ENCODE data around the gene CHURC1.

Gene CHURC1

DNA sequence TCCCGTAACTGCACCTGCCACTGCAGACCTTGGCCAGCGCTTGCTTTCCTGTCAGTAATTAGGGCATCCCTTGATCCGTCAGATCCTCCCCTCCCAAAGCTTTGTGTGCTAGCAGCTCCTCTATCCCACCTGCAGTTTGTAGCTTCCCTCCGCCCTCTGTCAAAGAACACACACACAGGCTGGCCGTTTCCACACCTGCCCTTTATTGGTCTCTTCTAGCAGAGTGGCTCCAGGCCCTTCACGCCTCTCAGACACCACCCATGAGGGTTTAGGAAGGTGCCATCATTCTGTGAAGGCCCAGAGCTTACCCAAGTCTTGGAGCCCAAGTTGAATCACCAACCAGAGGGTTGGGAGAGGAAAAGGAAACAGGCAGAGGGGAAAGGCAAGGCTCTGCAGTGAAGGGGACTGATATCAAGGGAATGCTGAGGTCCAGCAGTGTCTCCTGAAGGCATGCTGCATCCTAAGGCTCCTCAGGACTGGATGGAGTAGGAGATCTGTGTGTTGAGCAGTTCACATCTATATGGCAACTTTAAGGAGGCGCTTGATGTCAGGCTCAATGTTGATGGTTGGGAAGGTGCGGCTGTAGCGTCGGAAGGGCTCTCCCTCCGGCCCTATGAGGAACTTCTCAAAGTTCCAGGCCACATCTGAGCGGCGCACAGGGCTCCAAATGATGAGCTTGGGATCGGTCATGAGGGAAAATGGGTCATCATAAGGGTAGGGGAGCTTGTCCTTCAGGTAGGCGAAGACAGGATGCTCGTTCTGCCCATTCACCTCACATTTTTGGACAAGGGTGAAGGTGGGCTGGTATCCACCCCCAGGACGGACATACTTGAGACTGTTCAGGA, 24.9 kb downstream of the CHURC1 start:
- no peak for TF ChIP-seq GATA1 (IDR thresholded peaks at IDR 0.05; ENCODE audit: low read depth, low read length)
- no peak for TF ChIP-seq POLR2A (IDR thresholded peaks at IDR 0.05; ENCODE audit: low read length)
- no peak for DNase-seq

DNA sequence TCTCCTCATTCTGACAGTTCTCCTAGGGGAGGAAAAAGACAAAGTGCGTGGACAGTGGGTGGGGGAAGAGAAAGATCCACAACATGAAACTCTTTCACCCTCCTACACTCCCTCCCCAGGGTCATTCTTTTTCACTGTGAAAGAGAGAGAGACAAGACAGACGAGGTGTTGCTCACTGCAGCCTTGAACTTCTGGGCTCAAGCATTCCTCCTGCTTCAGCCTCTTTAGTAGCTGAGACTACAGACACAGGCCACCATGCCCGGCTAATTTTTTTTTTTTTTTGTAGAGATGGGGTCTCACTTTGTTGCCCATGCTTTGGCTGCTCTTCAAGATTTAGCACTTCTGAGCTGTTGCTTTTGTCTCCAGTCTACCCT, 25.5 kb downstream of the CHURC1 start:
- no peak for DNase-seq
- TF ChIP-seq GATA1 (IDR thresholded peaks at IDR 0.05; ENCODE audit: low read depth, low read length) = no peak
- TF ChIP-seq POLR2A (IDR thresholded peaks at IDR 0.05; ENCODE audit: low read length) = no peak

GRCh38 chr14:64940336-64940910, 26.2 kb downstream of the CHURC1 start:
- TF ChIP-seq POLR2A (IDR thresholded peaks at IDR 0.05; ENCODE audit: low read length) (no peak), GATA1 (IDR thresholded peaks at IDR 0.05; ENCODE audit: low read depth, low read length) (no peak)
- no peak for DNase-seq

DNA sequence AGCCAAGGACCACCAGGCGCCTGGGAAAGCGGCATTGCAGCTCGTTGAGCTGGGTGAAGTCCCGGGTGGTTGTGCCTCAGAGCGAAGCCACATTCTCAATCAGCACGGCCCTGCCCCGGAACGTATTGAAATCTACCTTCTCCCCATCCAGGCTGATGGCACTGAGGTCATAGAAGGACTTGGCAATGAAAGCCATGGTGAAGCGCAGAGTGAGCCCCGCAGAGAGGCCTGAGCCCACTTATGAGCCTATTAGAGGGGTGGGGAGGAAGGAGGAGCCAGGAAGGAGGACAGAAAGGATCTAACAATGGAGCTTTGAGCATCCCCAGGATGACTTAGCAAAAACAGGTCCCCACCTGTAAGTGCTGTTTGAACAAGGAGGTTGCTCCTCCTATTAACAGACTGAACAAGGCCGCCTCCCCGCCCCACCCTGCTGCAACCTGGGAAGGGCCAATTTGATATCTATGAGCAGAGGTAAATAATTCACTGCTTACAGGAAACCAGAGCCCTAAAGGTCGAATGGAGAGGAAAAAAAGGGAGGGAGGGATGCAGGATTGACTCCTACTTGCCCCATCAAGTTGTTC, 28.4 kb downstream of the CHURC1 start, which contains the start of gene GPX2:
GPX2 (minus strand) TSS at position 215 of the 581 bp plus-strand sequence; CDS start at position 196, 19 bp downstream.
- DNase-seq = no peak
- TF ChIP-seq GATA1 (IDR thresholded peaks at IDR 0.05; ENCODE audit: low read depth, low read length) = no peak
- TF ChIP-seq POLR2A (IDR thresholded peaks at IDR 0.05; ENCODE audit: low read length) = no peak

GRCh38 chr14:64943556-64943955, 29.3 kb downstream of the CHURC1 start:
- TF ChIP-seq POLR2A (IDR thresholded peaks at IDR 0.05; ENCODE audit: low read length) = no peak
- no peak for TF ChIP-seq GATA1 (IDR thresholded peaks at IDR 0.05; ENCODE audit: low read depth, low read length)
- DNase-seq = no peak

- TF ChIP-seq POLR2A (IDR thresholded peaks at IDR 0.05; ENCODE audit: low read length) (no peak), GATA1 (IDR thresholded peaks at IDR 0.05; ENCODE audit: low read depth, low read length) (no peak)
- no peak for DNase-seq
These were observed 29.8 kb downstream of the CHURC1 start for GRCh38 chr14:64944041-64944440.

DNA sequence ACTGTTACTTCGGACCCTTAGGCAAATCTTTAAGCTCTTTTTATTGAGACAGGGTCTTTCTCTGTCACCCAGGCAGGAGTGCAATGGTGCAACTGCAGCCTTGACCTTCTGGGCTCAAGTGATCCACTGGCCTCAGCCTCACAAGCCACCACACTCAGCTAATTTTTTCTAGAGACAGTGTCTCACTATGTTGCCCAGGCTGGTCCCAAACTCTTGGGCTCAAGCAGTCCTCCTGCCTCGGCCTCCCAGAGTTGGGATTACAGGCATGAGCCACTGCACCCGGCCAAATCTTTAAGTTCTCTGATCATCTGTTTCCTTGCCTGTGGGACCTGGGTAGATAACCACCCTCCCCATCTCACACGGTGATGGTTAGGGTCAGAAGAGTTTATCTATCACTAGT, 30.6 kb downstream of the CHURC1 start:
- TF ChIP-seq POLR2A (IDR thresholded peaks at IDR 0.05; ENCODE audit: low read length) = no peak
- no peak for TF ChIP-seq GATA1 (IDR thresholded peaks at IDR 0.05; ENCODE audit: low read depth, low read length)
- no peak for DNase-seq

GRCh38 chr14:64945431-64946178, 31.4 kb downstream of the CHURC1 start:
- no peak for DNase-seq

DNA sequence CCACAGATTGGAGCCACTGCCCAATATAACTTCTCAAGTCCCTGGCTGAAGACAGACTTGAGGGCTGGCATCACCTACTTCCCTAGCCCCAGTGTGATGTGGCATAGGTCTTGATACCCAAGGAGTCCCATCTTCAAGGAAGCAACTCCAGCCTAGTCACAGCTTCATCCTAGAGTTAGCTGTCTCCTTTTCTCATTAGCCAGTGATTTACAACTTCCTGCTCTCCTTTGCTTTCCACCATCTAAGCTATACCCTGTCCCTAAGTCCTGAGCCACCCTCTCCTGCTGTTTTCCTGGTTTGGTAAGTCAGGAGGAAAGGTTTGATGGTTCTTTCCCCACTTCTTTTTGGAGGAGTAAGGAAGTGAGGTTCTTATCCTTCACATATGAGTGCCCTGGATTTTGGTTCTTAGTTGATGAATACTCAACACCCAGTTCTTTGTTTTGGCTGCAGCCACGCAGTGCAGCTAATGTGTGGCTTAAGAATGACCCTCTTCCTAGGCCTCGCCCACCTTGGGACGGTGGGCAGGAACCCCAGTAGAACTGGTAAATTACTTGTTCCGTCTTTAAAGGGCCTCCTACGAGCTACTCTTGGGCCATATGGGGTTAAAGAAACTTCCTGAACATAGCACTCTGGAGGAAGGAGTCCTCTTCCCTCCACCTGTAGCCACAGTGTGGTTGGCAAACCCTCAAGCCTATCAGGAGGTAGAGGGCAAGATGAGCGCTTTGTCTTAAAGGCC, 32.2 kb downstream of the CHURC1 start:
- no peak for TF ChIP-seq GATA1 (IDR thresholded peaks at IDR 0.05; ENCODE audit: low read depth, low read length)
- no peak for TF ChIP-seq POLR2A (IDR thresholded peaks at IDR 0.05; ENCODE audit: low read length)
- no peak for DNase-seq

More at GRCh38 chr14:64945431-64946178, 31.4 kb downstream of the CHURC1 start:
- TF ChIP-seq GATA1 (IDR thresholded peaks at IDR 0.05; ENCODE audit: low read depth, low read length) (no peak), POLR2A (IDR thresholded peaks at IDR 0.05; ENCODE audit: low read length) (no peak)

- TF ChIP-seq GATA1 (IDR thresholded peaks at IDR 0.05; ENCODE audit: low read depth, low read length) = no peak
- TF ChIP-seq POLR2A (IDR thresholded peaks at IDR 0.05; ENCODE audit: low read length) = no peak
- DNase-seq = no peak
These were observed 33.7 kb downstream of the CHURC1 start for GRCh38 chr14:64947710-64948611.

GRCh38 chr14:64948612-64949210, 34.5 kb downstream of the CHURC1 start:
- TF ChIP-seq GATA1 (IDR thresholded peaks at IDR 0.05; ENCODE audit: low read depth, low read length) = no peak
- no peak for DNase-seq

GRCh38 chr14:64950889-64951288, 36.6 kb downstream of the CHURC1 start:
- no peak for TF ChIP-seq GATA1 (IDR thresholded peaks at IDR 0.05; ENCODE audit: low read depth, low read length)
- no peak for TF ChIP-seq POLR2A (IDR thresholded peaks at IDR 0.05; ENCODE audit: low read length)
- no peak for DNase-seq
